Keratinocyte (primary cell): ENCODE results near the gene CFAP410.

Source experiments
- EZH2 ChIP-seq: IDR thresholded peaks from one replicate; pipeline ENCODE4 v1.6.1; 2012; ENCODE audit warnings: inconsistent platforms, mild to moderate bottlenecking, low read length, moderate library complexity
- TF ChIP-seq, protein P1 (sequence below), 3 experiments: IDR thresholded peaks in 1 of 3; conservative IDR thresholded peaks in 1 of 3; optimal IDR thresholded peaks in 1 of 3; 2 replicates in 2 of 3; 3 replicates in 1 of 3; pipeline versions ENCODE3 to v1.5.1; 2011; ENCODE audit warnings: low read length in 3 of 3, mild to moderate bottlenecking in 3 of 3, moderate library complexity in 2 of 3, control low read depth in 1 of 3, inconsistent platforms in 1 of 3; ENCODE audit not compliant: insufficient read depth in 2 of 3; ENCODE audit errors: extremely low read depth in 1 of 3

GRCh38 chr21:44370786-44371410, 31.7 kb upstream of the CFAP410 start:
- TF ChIP-seq, protein P1, sequence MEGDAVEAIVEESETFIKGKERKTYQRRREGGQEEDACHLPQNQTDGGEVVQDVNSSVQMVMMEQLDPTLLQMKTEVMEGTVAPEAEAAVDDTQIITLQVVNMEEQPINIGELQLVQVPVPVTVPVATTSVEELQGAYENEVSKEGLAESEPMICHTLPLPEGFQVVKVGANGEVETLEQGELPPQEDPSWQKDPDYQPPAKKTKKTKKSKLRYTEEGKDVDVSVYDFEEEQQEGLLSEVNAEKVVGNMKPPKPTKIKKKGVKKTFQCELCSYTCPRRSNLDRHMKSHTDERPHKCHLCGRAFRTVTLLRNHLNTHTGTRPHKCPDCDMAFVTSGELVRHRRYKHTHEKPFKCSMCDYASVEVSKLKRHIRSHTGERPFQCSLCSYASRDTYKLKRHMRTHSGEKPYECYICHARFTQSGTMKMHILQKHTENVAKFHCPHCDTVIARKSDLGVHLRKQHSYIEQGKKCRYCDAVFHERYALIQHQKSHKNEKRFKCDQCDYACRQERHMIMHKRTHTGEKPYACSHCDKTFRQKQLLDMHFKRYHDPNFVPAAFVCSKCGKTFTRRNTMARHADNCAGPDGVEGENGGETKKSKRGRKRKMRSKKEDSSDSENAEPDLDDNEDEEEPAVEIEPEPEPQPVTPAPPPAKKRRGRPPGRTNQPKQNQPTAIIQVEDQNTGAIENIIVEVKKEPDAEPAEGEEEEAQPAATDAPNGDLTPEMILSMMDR (optimal IDR thresholded peaks at IDR 0.05 in 1 of 3, IDR thresholded peaks at IDR 0.05 in 1 of 3, conservative IDR thresholded peaks at IDR 0.05 in 1 of 3; ENCODE audit: extremely low read depth in 1 of 3, insufficient read depth in 2 of 3, low read length in 3 of 3), result no peak
- no peak for TF ChIP-seq EZH2
